GM12878 (cell line): ENCODE results near the gene SULT1C3. TPM values are rescaled to one million over a fixed set of nuclear protein-coding genes. Genes with fewer than 3 reads are reported as not detected.

Experiments used
- ATAC-seq: fragments of 200-7000 bp; cut with Tn5 transposase; 3 replicates; pipeline ENCODE4 v1.9.1; 2020; ENCODE audit warnings: mild to moderate bottlenecking, moderate library complexity
- BruUV-seq: library from RNA; stranded (reverse); fragments of 400-500 nt; replicated peaks from 2 replicates; lab custom pipeline; 2021; lab: Mats Ljungman, UMichigan
- CTCF ChIA-PET: fragments of 300-600 bp; sonication (Branson Sonifier 250); formaldehyde crosslinking; extraction: SDS; loops from one replicate; lab custom pipeline; 2021; ENCODE audit warnings: inconsistent platforms; lab: Yijun Ruan, JAX
- POLR2A ChIA-PET: fragments of 350-600 bp; formaldehyde crosslinking; extraction: SDS; loops from one replicate; lab custom pipeline; 2021; ENCODE audit warnings: inconsistent platforms; lab: Charles Lee
- RAD21 ChIA-PET: fragments of 300-600 bp; sonication (Branson Sonifier 250); formaldehyde crosslinking; loops from one replicate; lab custom pipeline; 2023; ENCODE audit warnings: antibody characterized with exemption; ENCODE audit not compliant: unreplicated experiment; lab: Charles Lee
- SMC1A ChIA-PET: fragments of 300-600 bp; sonication (Branson Sonifier 250); formaldehyde crosslinking; loops from one replicate; lab custom pipeline; 2023; ENCODE audit not compliant: unreplicated experiment, uncharacterized antibody; lab: Charles Lee
- DNase-seq: peaks from one replicate; pipeline ENCODE4 v3.0.0-alpha.2; 2011; ENCODE audit warnings: low read depth, low spot score
- FAIRE-seq: peaks from 3 replicates; lab custom pipeline; 2011; peaks lifted over from hg19 to GRCh38; lab: Jason Lieb, UNC
- H2AFZ ChIP-seq: 2 replicates; pipeline ENCODE4 v1.6.0; 2011; ENCODE audit warnings: low read depth, low read length, control low read depth; ENCODE audit not compliant: control insufficient read depth
- H3K27ac ChIP-seq: 2 replicates; pipeline ENCODE4 v1.5.1; 2011; ENCODE audit warnings: control low read depth; ENCODE audit not compliant: control insufficient read depth, insufficient read depth
- H3K27me3 ChIP-seq, 2 experiments: replicated peaks in 1 of 2; 2 replicates each; pipeline versions ENCODE4 v1.6.0 to v1.6.1; 2011; ENCODE audit warnings: low read length in 1 of 2; ENCODE audit not compliant: control insufficient read depth in 2 of 2, insufficient read depth in 2 of 2
- H3K36me3 ChIP-seq, 2 experiments: 2 replicates each; pipeline ENCODE4 v1.5.1; 2011; ENCODE audit warnings: low read length in 1 of 2; ENCODE audit not compliant: control insufficient read depth in 2 of 2, insufficient read depth in 2 of 2
- H3K4me1 ChIP-seq: 2 replicates; pipeline ENCODE4 v1.6.1; 2011; ENCODE audit warnings: mild to moderate bottlenecking, low read length, moderate library complexity, mixed read lengths; ENCODE audit not compliant: control insufficient read depth, insufficient read depth
- H3K4me2 ChIP-seq: 2 replicates; pipeline ENCODE4 v1.6.0; 2011; ENCODE audit warnings: control low read depth; ENCODE audit not compliant: control insufficient read depth, insufficient read depth
- H3K4me3 ChIP-seq: fragments of 200-600 bp; sonication (generic); 2 replicates; pipeline ENCODE4 v1.5.1; 2016
- H3K79me2 ChIP-seq: 2 replicates; pipeline ENCODE4 v1.6.0; 2011; ENCODE audit warnings: low read length; ENCODE audit not compliant: control insufficient read depth, insufficient read depth
- H3K9ac ChIP-seq: 2 replicates; pipeline ENCODE4 v1.8.0; 2011; ENCODE audit warnings: low read length, control low read depth, mixed read lengths; ENCODE audit not compliant: control insufficient read depth, insufficient read depth
- H3K9me3 ChIP-seq: replicated peaks from 3 replicates; pipeline ENCODE4 v1.5.1; 2011; ENCODE audit warnings: mild to moderate bottlenecking, low read length; ENCODE audit not compliant: control insufficient read depth, insufficient read depth
- H4K20me1 ChIP-seq: 2 replicates; pipeline ENCODE4 v1.6.0; 2011; ENCODE audit not compliant: control insufficient read depth, insufficient read depth
- CBX5 ChIP-seq: sonication (generic); IDR thresholded peaks from 2 replicates; pipeline ENCODE4 v1.6.1; 2016; ENCODE audit warnings: low read depth, moderate library complexity, mild to moderate bottlenecking, inconsistent platforms
- CREM ChIP-seq: IDR thresholded peaks from 2 replicates; pipeline ENCODE4 v1.6.1; 2014; ENCODE audit warnings: antibody characterized with exemption, low read depth
- FOS ChIP-seq: IDR thresholded peaks from 3 replicates; pipeline ENCODE4 v1.6.1; 2011; ENCODE audit warnings: borderline replicate concordance; ENCODE audit not compliant: insufficient read length; ENCODE audit errors: extremely low read depth
- GATAD2B ChIP-seq: fragments of 450-650 bp; conservative IDR thresholded peaks from 2 replicates; pipeline ENCODE4 v1.6.1; 2017; ENCODE audit warnings: low read depth, mild to moderate bottlenecking, moderate library complexity
- IRF5 ChIP-seq: fragments of 450-650 bp; IDR thresholded peaks from 2 replicates; pipeline ENCODE4 v1.6.1; 2017; ENCODE audit warnings: borderline replicate concordance
- LARP7 ChIP-seq: fragments of 450-650 bp; IDR thresholded peaks from 2 replicates; pipeline ENCODE4 v1.6.1; 2017; ENCODE audit warnings: mild to moderate bottlenecking
- MEF2B ChIP-seq: fragments of 450-650 bp; IDR thresholded peaks from 2 replicates; pipeline ENCODE4 v1.6.1; 2018; ENCODE audit warnings: mild to moderate bottlenecking, moderate library complexity; ENCODE audit not compliant: partially characterized antibody, poor library complexity, severe bottlenecking
- MTA3 ChIP-seq: IDR thresholded peaks from 2 replicates; pipeline ENCODE4 v1.6.1; 2012; ENCODE audit warnings: low read length, inconsistent platforms, borderline replicate concordance
- NFXL1 ChIP-seq: fragments of 450-650 bp; IDR thresholded peaks from 2 replicates; pipeline ENCODE4 v1.6.1; 2017; ENCODE audit warnings: antibody characterized with exemption, mild to moderate bottlenecking, borderline replicate concordance
- NFYA ChIP-seq: IDR thresholded peaks from 2 replicates; pipeline ENCODE4 v1.6.1; 2011; ENCODE audit warnings: low read depth, mild to moderate bottlenecking, low read length, improper control_type of control experiment, borderline replicate concordance
- NR2F1 ChIP-seq: fragments of 450-650 bp; conservative IDR thresholded peaks from 2 replicates; pipeline ENCODE4 v1.6.1; 2017; ENCODE audit warnings: mild to moderate bottlenecking
- PML ChIP-seq: IDR thresholded peaks from 2 replicates; pipeline ENCODE4 v1.6.1; 2012; ENCODE audit warnings: low read length, inconsistent platforms
- ZBTB4 ChIP-seq: fragments of 450-650 bp; formaldehyde crosslinking; IDR thresholded peaks from 2 replicates; pipeline ENCODE4 v1.4.0; 2022; ENCODE audit warnings: mild to moderate bottlenecking, moderate library complexity
- in situ Hi-C: fragments of 300-500 bp; cut with MboI; formaldehyde crosslinking; loops from 9 replicates; pipeline ENCODE4 v1.14.3; 2018; ENCODE audit warnings: mixed read lengths
- intact Hi-C: fragments of 100-400 bp; cut with micrococcal nuclease; formaldehyde crosslinking; loops from one replicate; pipeline ENCODE4 v1.14.2; 2022; ENCODE audit not compliant: unreplicated experiment
- polyA plus RNA-seq, 11 experiments: library from polyadenylated mRNA; depleted of rRNA in 4 of 11; unstranded in 6 of 11; stranded (reverse) in 5 of 11; fragments of >200 nt; fragmentation: Nextera tagmentation in 4 of 11; fragmentation: Illumina TruSeq in 1 of 11; extraction: Ambion mirVana in 4 of 11; extraction: Trizol in 1 of 11; gene quantifications; 1 replicate in 1 of 11; 2 replicates in 10 of 11; pipeline versions ENCODE4 v1.2.1 to v1.2.3, GENCODE V29; 2011 to 2016; ENCODE audit warnings: inconsistent platforms in 2 of 11, missing spikeins in 2 of 11, low read depth in 1 of 11
- total RNA-seq, 4 experiments: library from RNA; depleted of rRNA in 3 of 4; stranded (reverse); fragments of >200 nt in 3 of 4; fragmentation: Illumina TruSeq in 1 of 4; extraction: Trizol in 1 of 4; gene quantifications; 2 replicates each; pipeline versions ENCODE4 v1.2.1 to v1.2.3, GENCODE V29; 2013 to 2021
- TF ChIP-seq, protein P1 (sequence below): IDR thresholded peaks from 2 replicates; pipeline ENCODE4 v1.6.1; 2012; ENCODE audit warnings: low read depth, low read length, improper control_type of control experiment

SULT1C3 gene
- total and polyA plus RNA-seq, 10 of the 15 experiments (the other 5 are each of a cell fraction or from before 2014, with no cell fraction given) = not detected

DNA sequence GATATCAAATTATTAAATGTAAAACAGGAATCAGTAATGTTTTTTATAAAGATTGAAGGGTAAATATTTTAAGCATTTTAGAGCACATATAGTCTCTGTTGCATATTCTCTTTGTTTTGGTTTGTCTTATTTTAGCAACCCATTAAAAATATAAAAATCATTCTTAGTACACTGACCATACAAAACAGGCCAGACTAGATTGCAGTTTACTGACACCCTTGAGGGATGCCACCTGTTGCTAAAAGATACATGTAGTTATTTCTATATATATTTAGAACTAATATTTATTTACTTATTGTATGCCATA lies 44.7 kb upstream of the SULT1C3 start (continued):
- TF ChIP-seq, protein P1, sequence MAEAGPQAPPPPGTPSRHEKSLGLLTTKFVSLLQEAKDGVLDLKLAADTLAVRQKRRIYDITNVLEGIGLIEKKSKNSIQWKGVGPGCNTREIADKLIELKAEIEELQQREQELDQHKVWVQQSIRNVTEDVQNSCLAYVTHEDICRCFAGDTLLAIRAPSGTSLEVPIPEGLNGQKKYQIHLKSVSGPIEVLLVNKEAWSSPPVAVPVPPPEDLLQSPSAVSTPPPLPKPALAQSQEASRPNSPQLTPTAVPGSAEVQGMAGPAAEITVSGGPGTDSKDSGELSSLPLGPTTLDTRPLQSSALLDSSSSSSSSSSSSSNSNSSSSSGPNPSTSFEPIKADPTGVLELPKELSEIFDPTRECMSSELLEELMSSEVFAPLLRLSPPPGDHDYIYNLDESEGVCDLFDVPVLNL = no peak
- TF ChIP-seq FOS (no peak), PML (no peak), GATAD2B (no peak), MEF2B (no peak)

DNA sequence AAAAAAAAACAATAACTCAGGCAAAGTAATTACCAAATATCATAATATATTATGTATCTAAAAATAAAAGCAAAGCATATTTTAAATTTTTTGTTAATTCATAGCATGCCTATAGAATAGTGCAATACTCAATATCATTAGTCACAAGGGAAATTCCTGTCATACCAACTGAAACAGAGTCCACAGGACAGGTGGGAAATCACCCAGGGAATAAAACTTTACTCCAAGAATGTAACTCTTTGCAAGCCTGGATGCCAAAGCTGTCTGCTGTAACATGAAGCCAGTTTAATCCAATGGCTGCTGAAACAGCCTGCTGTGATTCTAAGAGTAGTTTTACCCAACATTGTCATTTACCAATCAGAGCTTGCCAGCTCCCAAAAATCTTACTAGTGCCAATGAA lies 40.0 kb upstream of the SULT1C3 start:
- POLR2A ChIA-PET = no interaction called here
- CTCF ChIA-PET = interaction anchor here (1.0 kb wide), 1 partner anchor 15 kb away, joined by 3 read pairs; no protein-coding TSS in a partner anchor
- no peak for FAIRE-seq

More for the DNA sequence above, 40.0 kb upstream of the SULT1C3 start:
- in situ Hi-C loops = loop anchor here (25.0 kb wide), 1 partner anchor 388 kb away; no protein-coding TSS in a partner anchor
- SMC1A ChIA-PET = no interaction called here
- no peaks in the 10 kb centered on the region for H3K79me2 ChIP-seq
- RAD21 ChIA-PET = no interaction called here
- TF ChIP-seq NFYA (no peak), CBX5 (no peak), CREM (no peak), NR2F1 (no peak), MTA3 (no peak), LARP7 (no peak), NFXL1 (no peak), IRF5 (no peak), ZBTB4 (CRISPR knock-in tag) (no peak)
- TF ChIP-seq, all 136 proteins: peak for 0
- Histone ChIP-seq H3K27me3 (no peaks in the 10 kb centered on the region), H3K4me1 (no peaks in the 10 kb centered on the region), H3K27ac (no peak overlapping the region), H3K9ac (no peak overlapping the region), H3K9me3 (no peaks in the 10 kb centered on the region), H3K4me3 (no peak overlapping the region), H4K20me1 (no peaks in the 10 kb centered on the region), H3K36me3 (no peaks in the 10 kb centered on the region), H2AFZ (no peak overlapping the region), H3K4me2 (no peak overlapping the region)
- no TSS peak for BruUV-seq
- intact Hi-C loops = no loop called here
- no peak for ATAC-seq
- no peak for DNase-seq
